GM12892 (cell line): ENCODE data around the gene HDAC4.

ENCODE experiments used
- POLR2A ChIP-seq: IDR thresholded peaks from 2 replicates; pipeline ENCODE4 v1.6.1; 2011; ENCODE audit warnings: low read depth, low read length, control low read depth
- TAF1 ChIP-seq: IDR thresholded peaks from 2 replicates; pipeline ENCODE4 v1.6.1; 2011; ENCODE audit warnings: low read depth, mild to moderate bottlenecking, control low read depth, low read length, borderline replicate concordance

DNA sequence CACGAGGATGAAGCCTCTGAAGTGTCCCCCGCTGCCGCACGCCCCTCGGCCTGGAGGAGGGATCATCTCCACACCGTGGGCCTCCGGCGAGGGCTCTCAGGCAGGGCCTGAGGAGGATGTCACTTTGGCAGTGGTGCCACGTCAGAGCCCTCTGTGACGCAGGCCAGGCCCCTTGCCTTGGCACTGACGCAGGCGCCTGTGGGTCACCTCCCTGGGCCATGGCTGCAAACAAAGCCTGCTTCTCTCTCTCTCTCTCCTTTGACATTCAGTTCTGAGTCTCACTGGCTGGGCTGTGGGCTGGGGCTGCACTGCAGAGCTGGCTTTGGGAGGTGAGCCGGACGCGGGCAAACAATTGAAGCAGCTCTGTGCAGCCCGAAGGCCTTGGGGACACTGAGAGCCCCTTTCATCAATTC, 279.2 kb downstream of the HDAC4 start:
- TF ChIP-seq TAF1 (no peak), POLR2A (no peak)
